ENCODE results near the gene CRYBG2. TPM values are rescaled to one million over a fixed set of nuclear protein-coding genes. Genes with fewer than 3 reads are reported as not detected.

CRYBG2 gene
- total and polyA plus RNA-seq, 10 of the 15 experiments (the other 5 are each of a cell fraction or from before 2014, with no cell fraction given): 0.03 to 1.2 (median 0.11) TPM; not detected in 4

GRCh38 chr1:26287033-26287711 is 66.8 kb downstream of the CRYBG2 start (continued):
- no peak for TF ChIP-seq E2F8 (IDR thresholded peaks at IDR 0.05; ENCODE audit: low read depth, partially characterized antibody)
- TF ChIP-seq SREBF1 (IDR thresholded peaks at IDR 0.05; ENCODE audit: low read length): no peak
- TF ChIP-seq GABPA (IDR thresholded peaks at IDR 0.05; ENCODE audit: low read depth): no peak
- no peak for TF ChIP-seq E4F1 (IDR thresholded peaks at IDR 0.05; ENCODE audit: borderline replicate concordance, partially characterized antibody)
- TF ChIP-seq FOXM1 (IDR thresholded peaks at IDR 0.05; ENCODE audit: low read depth, low read length): no peak
- TF ChIP-seq ATF7 (IDR thresholded peaks at IDR 0.05; ENCODE audit: low read depth): no peak
- TF ChIP-seq HDAC2 (IDR thresholded peaks at IDR 0.05): no peak
- TF ChIP-seq IRF4 (IDR thresholded peaks at IDR 0.05; ENCODE audit: low read depth, low read length): no peak
- TF ChIP-seq WRNIP1 (IDR thresholded peaks at IDR 0.05; ENCODE audit: borderline replicate concordance, low read depth, low read length): no peak
- no peak for TF ChIP-seq RFX5 (IDR thresholded peaks at IDR 0.05; ENCODE audit: low read depth, low read length)
- TF ChIP-seq NFXL1 (IDR thresholded peaks at IDR 0.05; ENCODE audit: borderline replicate concordance): no peak
- TF ChIP-seq PML (IDR thresholded peaks at IDR 0.05; ENCODE audit: low read length): no peak
- TF ChIP-seq POLR2AphosphoS2 (IDR thresholded peaks at IDR 0.05; ENCODE audit: low read depth, low read length): no peak
- TF ChIP-seq STAT1 (conservative IDR thresholded peaks at IDR 0.05): no peak
- TF ChIP-seq CBX3 (IDR thresholded peaks at IDR 0.05; ENCODE audit: borderline replicate concordance, low read depth): no peak
- TF ChIP-seq ZNF274 (IDR thresholded peaks at IDR 0.05; ENCODE audit: insufficient read depth, insufficient read length): no peak
- no peak for TF ChIP-seq USF2 (IDR thresholded peaks at IDR 0.05; ENCODE audit: borderline replicate concordance, low read depth, low read length)
- TF ChIP-seq TAF1 (IDR thresholded peaks at IDR 0.05; ENCODE audit: borderline replicate concordance, low read depth, low read length): 0 out of 2 replicates have a peak, but pooled peaks have one; percentile 22
- no peak for TF ChIP-seq MTA2 (IDR thresholded peaks at IDR 0.05; ENCODE audit: low read depth)
- no peak for TF ChIP-seq MEF2A (IDR thresholded peaks at IDR 0.05; ENCODE audit: insufficient read depth, low read depth, low read length)

Measured in GM12878 (cell line).